Measurements from ENCODE around the gene COQ3. TPM values are rescaled to one million over a fixed set of nuclear protein-coding genes. Genes with fewer than 3 reads are reported as not detected.

The COQ3 gene, protein sequence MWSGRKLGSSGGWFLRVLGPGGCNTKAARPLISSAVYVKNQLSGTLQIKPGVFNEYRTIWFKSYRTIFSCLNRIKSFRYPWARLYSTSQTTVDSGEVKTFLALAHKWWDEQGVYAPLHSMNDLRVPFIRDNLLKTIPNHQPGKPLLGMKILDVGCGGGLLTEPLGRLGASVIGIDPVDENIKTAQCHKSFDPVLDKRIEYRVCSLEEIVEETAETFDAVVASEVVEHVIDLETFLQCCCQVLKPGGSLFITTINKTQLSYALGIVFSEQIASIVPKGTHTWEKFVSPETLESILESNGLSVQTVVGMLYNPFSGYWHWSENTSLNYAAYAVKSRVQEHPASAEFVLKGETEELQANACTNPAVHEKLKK
- polyA plus RNA-seq: 48.5 and 65.9 TPM in 2 replicates

DNA sequence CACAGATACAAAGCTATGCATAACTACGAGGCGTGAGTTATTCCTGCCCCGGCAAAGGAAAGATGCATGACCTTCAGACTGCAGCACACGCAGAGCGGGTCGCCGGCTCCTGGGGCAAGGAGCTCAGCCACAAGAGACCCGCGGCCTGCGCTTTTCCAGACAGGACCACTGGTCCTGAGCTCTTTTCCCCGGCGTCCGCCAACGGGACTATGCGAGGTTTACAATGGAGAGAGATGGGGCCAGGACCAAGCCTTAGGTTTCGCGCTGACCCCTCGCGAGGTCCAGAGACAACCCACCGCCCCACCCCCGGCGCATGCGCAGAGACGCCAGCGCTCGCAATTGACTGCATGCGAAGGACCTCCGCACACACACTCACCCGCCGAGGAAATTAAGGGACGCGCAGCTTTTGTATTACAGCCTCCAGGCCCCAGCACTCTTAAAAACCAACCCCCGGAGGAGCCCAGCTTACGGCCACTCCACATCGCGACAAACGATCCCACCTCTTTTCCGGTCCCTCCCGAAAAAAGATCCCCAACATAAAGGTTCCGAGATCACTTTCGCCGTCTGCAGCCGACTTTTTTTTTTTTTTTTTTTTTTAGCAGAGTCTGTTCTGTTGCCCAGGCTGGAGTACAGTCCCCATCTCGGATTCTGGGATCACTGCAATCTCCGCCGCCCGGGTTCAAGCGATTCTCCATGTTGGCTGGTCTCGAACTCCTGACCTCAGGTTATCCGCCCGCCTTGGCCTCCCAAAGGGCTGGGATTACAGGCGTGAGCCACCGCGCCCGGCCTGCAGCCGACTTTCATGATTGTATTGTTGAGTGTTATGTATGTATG lies at the start of gene COQ3:
Gene COQ3 (minus strand): TSS at position 498 of the 834 bp plus-strand sequence. CDS start 16 bp downstream, at position 482.

DNA sequence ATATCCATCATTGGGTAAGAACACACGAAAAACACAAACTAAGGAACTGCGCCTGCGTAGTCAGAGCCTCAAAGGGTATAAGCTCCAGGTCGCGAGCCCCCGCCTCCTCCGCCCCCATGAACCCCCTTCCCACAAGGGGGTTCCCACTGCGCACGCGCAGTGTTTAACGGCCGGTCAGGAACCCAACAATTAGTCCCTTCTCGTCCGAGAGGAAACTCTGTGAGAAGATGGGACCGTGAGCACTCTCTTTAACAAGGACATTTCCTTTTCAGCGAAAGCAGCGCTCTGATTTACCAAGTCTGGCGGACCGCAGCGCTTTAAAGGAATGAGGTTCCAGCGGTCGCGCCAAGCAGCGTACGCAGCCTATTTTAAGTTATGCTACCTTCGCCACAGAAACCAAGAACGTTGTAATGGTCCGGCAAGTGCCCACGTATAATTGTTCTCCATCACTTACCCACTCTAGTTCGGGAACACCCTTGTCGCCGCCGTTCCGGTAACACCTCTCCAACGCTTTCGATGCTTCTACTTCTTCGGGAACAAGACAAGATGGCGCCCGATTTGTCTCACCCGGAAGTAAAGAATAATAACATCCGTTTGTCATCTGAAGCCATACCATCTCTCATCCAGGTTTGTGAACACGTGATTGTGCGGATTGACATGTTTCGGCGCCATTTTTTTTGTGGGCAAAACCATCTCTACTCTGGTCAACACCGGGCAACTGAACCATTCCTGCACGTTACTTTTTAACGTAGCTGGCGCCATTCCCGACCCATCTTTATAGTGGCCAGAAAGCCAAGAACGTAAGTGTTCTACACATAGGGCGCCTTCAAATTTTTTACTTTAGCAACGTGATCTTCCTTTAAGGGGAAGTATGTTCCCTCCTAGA lies 31.0 kb upstream of the COQ3 start, which contains the start of gene PNISR:
Gene PNISR (minus strand): TSS at position 548 of the 886 bp plus-strand sequence. CDS start 10,649 bp downstream, outside the sequence.

DNA sequence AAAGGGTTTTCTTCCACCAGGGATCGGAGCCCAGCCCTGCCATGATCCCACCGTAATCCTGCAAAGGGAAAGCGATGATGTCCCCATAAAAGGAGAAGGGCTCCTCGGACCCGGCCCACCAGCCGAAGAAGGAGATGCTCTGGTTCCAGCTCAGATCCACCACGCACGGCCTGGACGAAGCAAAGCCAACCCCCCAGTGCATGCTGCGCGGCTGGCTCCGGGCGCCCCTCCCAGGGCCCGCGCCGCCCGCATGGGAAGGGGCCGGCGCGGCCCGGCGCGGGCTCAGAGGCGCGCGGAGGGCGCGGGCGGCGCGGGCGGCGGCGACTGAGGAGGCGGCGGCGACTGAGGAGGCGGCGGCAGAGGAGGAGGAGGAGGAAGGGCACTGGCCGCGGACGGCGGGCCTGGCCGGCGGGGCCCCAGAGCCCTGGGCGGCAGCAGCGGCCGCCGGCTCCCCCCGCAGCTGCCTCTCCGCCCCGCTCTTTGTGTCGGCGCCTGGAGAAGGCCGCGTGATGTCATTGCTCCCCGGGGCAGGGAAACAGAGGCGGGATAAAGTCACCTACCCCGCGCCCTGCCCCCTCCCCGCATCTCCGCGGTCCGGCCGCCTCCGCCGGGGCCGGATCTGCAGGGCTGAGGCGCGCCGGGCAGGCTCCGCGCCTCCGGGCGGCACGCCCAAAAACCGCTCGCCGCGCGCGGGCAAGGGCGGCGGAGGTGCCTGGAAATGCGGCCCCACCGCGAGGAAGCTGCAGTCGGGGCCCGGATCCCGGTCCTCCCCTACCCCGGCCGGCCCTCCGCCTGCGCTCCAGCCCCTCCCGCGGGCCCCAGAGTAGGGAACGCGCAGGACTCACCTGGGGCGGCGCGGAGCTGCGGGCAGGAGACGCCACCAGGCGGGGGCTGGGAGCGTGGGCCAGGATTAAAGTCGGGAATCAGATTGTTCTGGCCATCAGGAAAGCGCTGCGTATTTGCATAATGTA lies 44.5 kb downstream of the COQ3 start, which contains the start of gene FAXC:
Gene FAXC (minus strand): TSS at position 504 of the 971 bp plus-strand sequence. CDS start 302 bp downstream, at position 202.

Other genes starting within 250 kb of the COQ3 start
- gene FAXC, start 44.5 kb downstream of the COQ3 start, polyA plus RNA-seq: 33.6 and 36.1 TPM in 2 replicates
- gene PNISR, start 31.1 kb upstream of the COQ3 start, polyA plus RNA-seq: 121 and 126 TPM in 2 replicates
- gene USP45, start 121.2 kb upstream of the COQ3 start, polyA plus RNA-seq: 17.6 and 26.4 TPM in 2 replicates
- 144 and 148 TPM in 2 replicates for gene CCNC, start 174.5 kb upstream of the COQ3 start, polyA plus RNA-seq
- not detected in 2 replicates for gene PRDM13, start 212.6 kb upstream of the COQ3 start, polyA plus RNA-seq

All from Purkinje cell (primary cell).